ENCODE data around the gene ZNF865. TPM values are rescaled to one million over a fixed set of nuclear protein-coding genes. Genes with fewer than 3 reads are reported as not detected.
A peak's percentile ranks its signal among the peaks of the same experiment; 100 is the strongest.

Gene ZNF865
- total and polyA plus RNA-seq, 2 donors (not counting 3 experiments of a cell fraction or from before 2014, with no cell fraction given): 4.0 to 10.1 TPM

DNA sequence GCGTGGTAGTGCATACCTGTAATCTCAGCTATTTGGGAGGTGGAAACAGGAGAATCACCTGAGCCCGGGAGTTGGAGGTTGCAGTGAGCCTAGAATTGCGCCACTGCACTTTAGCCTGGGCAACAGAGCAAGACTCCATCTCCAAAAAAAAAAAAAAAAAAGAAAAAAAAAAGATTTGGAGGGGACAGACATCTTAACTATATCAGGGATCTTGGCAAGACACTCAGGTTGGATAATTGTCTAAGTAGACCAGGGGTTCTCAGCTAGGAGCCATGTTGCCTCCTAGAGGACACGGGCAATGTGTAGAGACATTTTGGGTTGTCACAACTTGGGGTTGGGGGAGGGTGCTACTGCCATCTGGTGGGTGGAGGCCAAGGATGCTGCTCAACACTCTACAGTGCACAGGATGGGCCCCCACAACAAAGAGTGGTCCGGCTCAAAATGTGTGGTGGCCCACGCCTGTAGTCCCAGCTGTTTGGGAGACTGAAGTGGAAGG, 33.5 kb downstream of the ZNF865 start:
- ChIA-PET CTCF (interaction anchor here (0.9 to 1.4 kb wide), 5 partner anchors 9 to 171 kb away, joined by 3 to 6 read pairs (median 5); partner anchors contain the start of genes CCDC106 and ZNF784), POLR2A (no interaction called here)
- H3K36me3 ChIP-seq (ENCODE audit: control insufficient read depth in 2 of 2, extremely low read depth in 1 of 2, insufficient read depth in 2 of 2, low read length in 2 of 2): no peaks in the 10 kb centered on the region
- no TSS peak for BruUV-seq (replicated peaks)
- H3K79me2 ChIP-seq (ENCODE audit: control insufficient read depth, insufficient read depth, low read length): peaks cover 28% of the 10 kb centered on the region
- dilution Hi-C loops (cut with MboI; ENCODE audit: extremely low pct_ligation_motif_present, low sequenced_read_pairs) (no loop called here), intact Hi-C loops (cut with micrococcal nuclease) (no loop called here)
- H2AFZ ChIP-seq (ENCODE audit: low read depth, low read length): no peak overlapping the region
- no peak overlapping the region for H3K9ac ChIP-seq (replicated peaks; ENCODE audit: extremely low read depth, insufficient read depth, low read length)
- FAIRE-seq (peak; percentile 70), DNase-seq (ENCODE audit: low read depth, low spot score) (no peak)
- H3K27me3 ChIP-seq (ENCODE audit: control insufficient read depth in 2 of 2, insufficient read depth in 2 of 2, low read length in 2 of 2): no peaks in the 10 kb centered on the region
- no peaks in the 10 kb centered on the region for H4K20me1 ChIP-seq (replicated peaks; ENCODE audit: control insufficient read depth, extremely low read depth, insufficient read depth, low read length)
- TF ChIP-seq, protein P1, sequence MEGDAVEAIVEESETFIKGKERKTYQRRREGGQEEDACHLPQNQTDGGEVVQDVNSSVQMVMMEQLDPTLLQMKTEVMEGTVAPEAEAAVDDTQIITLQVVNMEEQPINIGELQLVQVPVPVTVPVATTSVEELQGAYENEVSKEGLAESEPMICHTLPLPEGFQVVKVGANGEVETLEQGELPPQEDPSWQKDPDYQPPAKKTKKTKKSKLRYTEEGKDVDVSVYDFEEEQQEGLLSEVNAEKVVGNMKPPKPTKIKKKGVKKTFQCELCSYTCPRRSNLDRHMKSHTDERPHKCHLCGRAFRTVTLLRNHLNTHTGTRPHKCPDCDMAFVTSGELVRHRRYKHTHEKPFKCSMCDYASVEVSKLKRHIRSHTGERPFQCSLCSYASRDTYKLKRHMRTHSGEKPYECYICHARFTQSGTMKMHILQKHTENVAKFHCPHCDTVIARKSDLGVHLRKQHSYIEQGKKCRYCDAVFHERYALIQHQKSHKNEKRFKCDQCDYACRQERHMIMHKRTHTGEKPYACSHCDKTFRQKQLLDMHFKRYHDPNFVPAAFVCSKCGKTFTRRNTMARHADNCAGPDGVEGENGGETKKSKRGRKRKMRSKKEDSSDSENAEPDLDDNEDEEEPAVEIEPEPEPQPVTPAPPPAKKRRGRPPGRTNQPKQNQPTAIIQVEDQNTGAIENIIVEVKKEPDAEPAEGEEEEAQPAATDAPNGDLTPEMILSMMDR (IDR thresholded peaks at IDR 0.05; ENCODE audit: extremely low read depth in 1 of 2, insufficient read depth in 1 of 2, low read depth in 1 of 2, low read length in 2 of 2): peak; percentile 45 to 47
- no peak for TF ChIP-seq EZH2 (IDR thresholded peaks at IDR 0.05; ENCODE audit: borderline replicate concordance, low read depth, low read length, severe bottlenecking)
- no peaks in the 10 kb centered on the region for H3K9me3 ChIP-seq (replicated peaks; ENCODE audit: control insufficient read depth, insufficient read depth, low read length)
- H3K27ac ChIP-seq (ENCODE audit: insufficient read depth, low read depth, low read length): no peak overlapping the region
- H3K9me1 ChIP-seq (replicated peaks; ENCODE audit: control insufficient read depth, extremely low read depth, insufficient read depth, low read length): no peaks in the 10 kb centered on the region
- H3K4me2 ChIP-seq (ENCODE audit: insufficient read depth, low read length): no peak overlapping the region
- H3K4me1 ChIP-seq (ENCODE audit: control insufficient read depth, extremely low read depth, insufficient read depth, low read length): peaks cover 30% of the 10 kb centered on the region
- no peak overlapping the region for H3K4me3 ChIP-seq (replicated peaks in 1 of 3; ENCODE audit: insufficient read depth in 1 of 3, low read depth in 1 of 3, low read length in 3 of 3)

- DNase-seq (ENCODE audit: low read depth, low spot score): peak; percentile 80
- peaks cover 0 to 5% of the 10 kb centered on the region in 2 experiments for H3K36me3 ChIP-seq (ENCODE audit: control insufficient read depth in 2 of 2, extremely low read depth in 1 of 2, insufficient read depth in 2 of 2, low read length in 2 of 2)
- ChIA-PET CTCF (interaction anchor here (0.6 to 1.4 kb wide), 7 partner anchors 13 to 173 kb away, joined by 3 to 6 read pairs (median 4); partner anchors contain the start of gene ZNF784), POLR2A (no interaction called here)
- H2AFZ ChIP-seq (ENCODE audit: low read depth, low read length): peak overlapping the region; percentile 64
- H3K4me2 ChIP-seq (ENCODE audit: insufficient read depth, low read length): peak overlapping the region; percentile 63
- no peaks in the 10 kb centered on the region for H3K27me3 ChIP-seq (ENCODE audit: control insufficient read depth in 2 of 2, insufficient read depth in 2 of 2, low read length in 2 of 2)
- H4K20me1 ChIP-seq (replicated peaks; ENCODE audit: control insufficient read depth, extremely low read depth, insufficient read depth, low read length): no peaks in the 10 kb centered on the region
- dilution Hi-C loops (cut with MboI; ENCODE audit: extremely low pct_ligation_motif_present, low sequenced_read_pairs) (no loop called here), intact Hi-C loops (cut with micrococcal nuclease) (loop anchor here (1.0 to 5.0 kb wide), 2 partner anchors 13 to 553 kb away; no protein-coding TSS in a partner anchor)
- H3K4me1 ChIP-seq (ENCODE audit: control insufficient read depth, extremely low read depth, insufficient read depth, low read length): peaks cover 32% of the 10 kb centered on the region
- no peaks in the 10 kb centered on the region for H3K9me1 ChIP-seq (replicated peaks; ENCODE audit: control insufficient read depth, extremely low read depth, insufficient read depth, low read length)
- TF ChIP-seq JUN (IDR thresholded peaks at IDR 0.05; ENCODE audit: borderline replicate concordance, insufficient read depth, insufficient read length, low read depth) (no peak), FOS (IDR thresholded peaks at IDR 0.05; ENCODE audit: borderline replicate concordance, insufficient read depth, low read length) (no peak), POLR2AphosphoS5 (IDR thresholded peaks at IDR 0.05; ENCODE audit: insufficient read depth, low read depth, low read length) (peak; percentile 54), GATA2 (IDR thresholded peaks at IDR 0.05; ENCODE audit: insufficient read depth, insufficient read length, low read depth, low read length) (no peak), POLR2A (IDR thresholded peaks at IDR 0.05; ENCODE audit: low read depth, low read length) (no peak), MYC (IDR thresholded peaks at IDR 0.05; ENCODE audit: low read depth, low read length) (peak; percentile 92)
- TF ChIP-seq, protein P1 (IDR thresholded peaks at IDR 0.05; ENCODE audit: extremely low read depth in 1 of 2, insufficient read depth in 1 of 2, low read depth in 1 of 2, low read length in 2 of 2): peak; percentile 55 to 73
- TF ChIP-seq, protein P2, sequence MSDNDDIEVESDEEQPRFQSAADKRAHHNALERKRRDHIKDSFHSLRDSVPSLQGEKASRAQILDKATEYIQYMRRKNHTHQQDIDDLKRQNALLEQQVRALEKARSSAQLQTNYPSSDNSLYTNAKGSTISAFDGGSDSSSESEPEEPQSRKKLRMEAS (IDR thresholded peaks at IDR 0.05; ENCODE audit: insufficient read depth, insufficient read length): peak; percentile 95
- no TSS peak for BruUV-seq (replicated peaks)
- H3K9ac ChIP-seq (replicated peaks; ENCODE audit: extremely low read depth, insufficient read depth, low read length): peak overlapping the region; percentile 41
- H3K9me3 ChIP-seq (replicated peaks; ENCODE audit: control insufficient read depth, insufficient read depth, low read length): no peaks in the 10 kb centered on the region
- peak overlapping the region; percentile 36 to 75 (median 59) for H3K4me3 ChIP-seq (replicated peaks in 1 of 3; ENCODE audit: insufficient read depth in 1 of 3, low read depth in 1 of 3, low read length in 3 of 3)
- peak; percentile 28 for FAIRE-seq
- H3K79me2 ChIP-seq (ENCODE audit: control insufficient read depth, insufficient read depth, low read length): peaks cover 37% of the 10 kb centered on the region
- peak overlapping the region; percentile 52 for H3K27ac ChIP-seq (ENCODE audit: insufficient read depth, low read depth, low read length)
These were observed 34.7 kb downstream of the ZNF865 start for GRCh38 chr19:55640043-55640576.
